Fibroblast of the aortic adventitia (primary cell): ENCODE data around the gene ATP1A1. TPM values are rescaled to one million over a fixed set of nuclear protein-coding genes. Genes with fewer than 3 reads are reported as not detected.

Source experiments
- DNase-seq: peaks from one replicate; pipeline ENCODE4 v3.0.0-alpha.2; 2010; ENCODE audit warnings: low read depth
- H3K4me3 ChIP-seq: 2 replicates; pipeline ENCODE4 v1.5.1; 2011; ENCODE audit warnings: low read depth, mild to moderate bottlenecking, control low read depth, low read length, moderate library complexity
- total RNA-seq: library from RNA; depleted of rRNA; stranded (reverse); fragments of >200 nt; gene quantifications from 2 replicates; pipeline ENCODE4 v1.2.3, GENCODE V29; 2012; ENCODE audit warnings: low replicate concordance
- TF ChIP-seq, protein P1 (sequence below): IDR thresholded peaks from 2 replicates; pipeline ENCODE4 v1.5.1; 2011; ENCODE audit warnings: mild to moderate bottlenecking, low read length, control low read depth, inconsistent platforms; ENCODE audit not compliant: insufficient read depth

The ATP1A1 gene
- total RNA-seq, 1 donor: 126 TPM

DNA sequence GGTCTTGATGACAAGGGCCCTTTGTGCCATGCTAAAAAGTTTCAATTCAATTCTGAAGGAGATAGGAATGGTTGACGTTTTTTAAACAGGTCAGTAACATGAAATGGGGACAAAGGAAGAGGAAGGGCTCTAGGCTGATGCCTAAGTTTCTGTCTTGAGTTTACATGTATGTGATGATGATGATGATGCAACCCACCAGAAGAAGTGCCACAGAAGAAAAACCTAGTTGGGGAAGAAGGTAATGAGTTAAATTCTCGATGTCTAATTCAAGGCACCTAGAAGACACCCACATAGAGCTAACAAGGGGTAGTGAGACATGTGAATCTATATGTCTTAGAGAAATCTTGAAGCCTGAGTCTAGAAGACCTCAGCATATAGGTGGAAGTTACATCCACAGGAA is 44.4 kb upstream of the ATP1A1 start:
- DNase-seq: no peak
- TF ChIP-seq, protein P1, sequence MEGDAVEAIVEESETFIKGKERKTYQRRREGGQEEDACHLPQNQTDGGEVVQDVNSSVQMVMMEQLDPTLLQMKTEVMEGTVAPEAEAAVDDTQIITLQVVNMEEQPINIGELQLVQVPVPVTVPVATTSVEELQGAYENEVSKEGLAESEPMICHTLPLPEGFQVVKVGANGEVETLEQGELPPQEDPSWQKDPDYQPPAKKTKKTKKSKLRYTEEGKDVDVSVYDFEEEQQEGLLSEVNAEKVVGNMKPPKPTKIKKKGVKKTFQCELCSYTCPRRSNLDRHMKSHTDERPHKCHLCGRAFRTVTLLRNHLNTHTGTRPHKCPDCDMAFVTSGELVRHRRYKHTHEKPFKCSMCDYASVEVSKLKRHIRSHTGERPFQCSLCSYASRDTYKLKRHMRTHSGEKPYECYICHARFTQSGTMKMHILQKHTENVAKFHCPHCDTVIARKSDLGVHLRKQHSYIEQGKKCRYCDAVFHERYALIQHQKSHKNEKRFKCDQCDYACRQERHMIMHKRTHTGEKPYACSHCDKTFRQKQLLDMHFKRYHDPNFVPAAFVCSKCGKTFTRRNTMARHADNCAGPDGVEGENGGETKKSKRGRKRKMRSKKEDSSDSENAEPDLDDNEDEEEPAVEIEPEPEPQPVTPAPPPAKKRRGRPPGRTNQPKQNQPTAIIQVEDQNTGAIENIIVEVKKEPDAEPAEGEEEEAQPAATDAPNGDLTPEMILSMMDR: no peak
- H3K4me3 ChIP-seq: no peak overlapping the region

DNA sequence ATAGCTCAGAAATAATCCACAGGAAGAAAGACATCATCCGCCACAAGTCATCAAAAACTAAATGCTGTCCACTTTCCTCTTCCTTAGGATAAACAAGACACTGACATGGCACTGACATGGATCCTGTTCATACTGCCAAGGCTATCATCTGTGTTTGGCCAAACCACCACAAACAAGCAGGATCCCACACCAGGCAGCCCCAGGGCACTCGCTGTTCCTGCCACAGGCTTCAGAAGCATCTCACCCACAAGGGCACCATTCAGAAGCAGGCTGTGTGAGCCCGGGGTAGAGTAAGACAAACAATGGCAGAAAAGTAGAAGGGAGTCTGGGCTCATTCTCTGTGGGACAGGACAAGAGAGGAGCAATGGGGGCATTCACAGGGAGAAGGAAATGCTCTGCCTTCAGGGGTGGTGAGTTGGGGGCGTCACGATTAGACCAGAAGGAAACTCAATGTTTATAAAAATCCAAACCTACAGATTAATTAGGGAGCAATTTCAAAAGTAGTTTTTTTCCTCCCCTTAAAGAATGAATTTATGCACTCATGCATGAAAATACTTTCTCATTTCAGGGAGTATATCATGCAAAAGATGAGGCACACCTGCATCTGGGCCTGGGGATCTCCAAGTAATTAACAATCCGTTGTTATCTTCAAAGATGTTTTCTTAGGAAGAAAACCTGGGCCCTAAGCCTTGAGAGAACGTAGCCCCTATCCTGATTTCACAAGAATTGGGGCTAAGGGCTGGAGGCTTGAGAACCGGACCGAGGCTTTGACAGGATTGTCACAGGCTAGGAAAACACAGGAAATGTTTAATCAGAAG is 43.3 kb upstream of the ATP1A1 start:
- H3K4me3 ChIP-seq: no peak overlapping the region
- no peak for DNase-seq
- TF ChIP-seq, protein P1: no peak

DNA sequence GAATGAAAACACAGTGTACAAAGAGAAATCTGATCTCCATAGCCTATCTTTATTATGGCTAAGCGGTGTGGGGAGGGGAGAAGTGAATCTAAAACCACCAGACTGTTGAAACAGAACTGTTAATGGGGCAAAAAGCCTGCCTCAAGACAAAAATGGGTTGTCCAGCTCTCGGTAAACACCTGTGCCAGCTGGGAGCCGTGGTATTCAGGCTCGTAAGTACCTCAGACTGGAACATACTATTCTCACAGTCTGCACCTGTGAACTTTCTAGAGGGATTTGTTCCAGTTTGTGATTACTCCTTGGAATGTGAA is 42.7 kb upstream of the ATP1A1 start:
- H3K4me3 ChIP-seq: no peak overlapping the region
- DNase-seq: no peak
- TF ChIP-seq, protein P1: no peak

DNA sequence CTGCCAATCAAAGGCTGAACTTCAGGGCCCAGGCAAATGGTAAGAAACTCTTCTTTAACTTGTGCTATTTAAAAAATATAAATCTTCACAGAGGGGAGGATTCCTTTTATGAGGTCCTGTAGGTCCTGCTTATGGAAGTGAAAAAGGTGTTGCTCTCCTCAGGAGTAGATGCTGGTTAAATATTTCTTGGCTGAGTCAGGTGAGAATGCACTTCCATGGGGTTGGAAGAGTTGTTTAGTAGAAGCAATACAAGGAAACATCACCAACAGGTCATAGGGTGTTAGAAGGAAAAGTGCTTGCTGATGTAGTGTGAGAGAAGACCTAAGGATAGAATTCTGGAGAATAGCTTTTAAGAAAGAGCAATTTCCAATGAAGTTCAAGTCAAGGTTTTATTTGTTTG is 42.2 kb upstream of the ATP1A1 start:
- H3K4me3 ChIP-seq: no peak overlapping the region
- TF ChIP-seq, protein P1: no peak
- no peak for DNase-seq

DNA sequence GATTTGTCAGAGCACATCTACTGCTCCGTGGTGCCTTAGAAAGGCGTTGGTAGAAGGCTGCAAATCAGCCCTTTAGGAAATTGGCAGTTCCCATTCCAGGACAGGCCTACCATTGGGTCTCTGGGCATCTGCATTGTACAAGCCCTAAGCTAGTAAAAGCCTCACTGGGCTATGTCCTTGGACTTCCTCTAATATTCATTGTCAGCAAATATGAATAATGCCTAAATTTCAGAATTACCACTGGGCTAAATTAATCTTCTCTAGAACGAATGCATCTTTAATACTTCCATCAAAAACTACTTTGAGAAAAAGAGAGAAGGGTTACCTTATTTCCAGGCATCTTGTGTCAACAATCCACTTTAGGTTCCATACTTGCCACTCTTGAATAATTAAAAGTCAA is 41.5 kb upstream of the ATP1A1 start:
- TF ChIP-seq, protein P1: no peak
- no peak overlapping the region for H3K4me3 ChIP-seq
- DNase-seq: no peak

DNA sequence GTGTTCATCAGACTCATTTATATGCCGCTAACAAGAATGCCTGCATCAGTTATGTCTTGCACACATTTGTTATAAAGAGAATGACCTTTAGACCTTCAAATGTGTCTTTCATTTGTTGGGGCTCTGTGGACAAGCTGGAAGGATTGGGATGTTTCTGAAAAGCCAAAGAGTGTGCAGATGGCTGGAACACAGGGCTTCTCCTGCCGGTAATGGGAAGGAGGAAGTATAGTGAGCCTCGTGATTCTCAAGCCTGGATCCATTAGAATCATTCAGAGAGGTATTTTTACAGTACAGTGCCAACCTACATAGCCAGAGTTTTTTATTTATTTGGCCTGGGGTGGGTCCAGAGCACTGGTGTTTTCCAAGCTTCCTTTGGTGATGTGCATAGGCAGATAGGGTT is 40.6 kb upstream of the ATP1A1 start:
- TF ChIP-seq, protein P1: no peak
- DNase-seq: no peak
- H3K4me3 ChIP-seq: no peak overlapping the region
